HG03442 (cell line): ENCODE measurements around the gene MAP1LC3B.

Experiments
- ATAC-seq: cut with Tn5 transposase; IDR thresholded peaks from one replicate; pipeline ENCODE4 v1.9.1; 2021; ENCODE audit warnings: mild to moderate bottlenecking, moderate library complexity; ENCODE audit not compliant: unreplicated experiment

Gene MAP1LC3B

GRCh38 chr16:87451563-87452210, 59.6 kb downstream of the MAP1LC3B start:
- no peak for ATAC-seq

DNA sequence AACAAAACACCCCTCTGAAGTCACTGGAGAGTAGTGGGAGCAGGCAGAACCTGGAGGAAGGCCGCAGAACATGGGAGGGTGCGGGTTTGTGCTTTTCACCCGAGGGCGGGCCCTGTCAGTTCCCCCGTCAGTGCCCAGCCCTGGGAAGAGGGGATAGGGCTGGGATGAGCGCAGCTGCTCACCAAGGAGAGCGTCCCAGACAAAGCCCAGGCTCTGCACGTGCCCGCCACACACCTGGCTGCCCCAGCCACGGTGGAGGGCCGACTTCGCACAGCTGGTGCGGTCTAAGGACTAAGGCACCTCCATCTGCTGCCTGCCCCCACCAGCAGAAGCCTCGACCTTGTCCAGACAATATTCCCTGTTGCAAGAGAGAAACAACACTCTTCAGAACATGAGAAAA, 61.2 kb downstream of the MAP1LC3B start:
- ATAC-seq, result no peak
